Ovary (tissue), 9 donors: ENCODE data around the gene DNAJC27. TPM values are rescaled to one million over a fixed set of nuclear protein-coding genes. Genes with fewer than 3 reads are reported as not detected.

ENCODE experiments used
- DNase-seq, 5 donors: peaks; one replicate each; pipeline ENCODE4 v3.0.0-alpha.2; 2019 to 2020
- H3K27ac ChIP-seq, 2 donors: fragments of 200-600 bp; one replicate each; pipeline versions ENCODE4 v1.5.1 to v1.8.0; 2019 to 2022
- H3K27me3 ChIP-seq: fragments of 200-600 bp; one replicate; pipeline ENCODE4 v1.8.0; 2022
- H3K36me3 ChIP-seq: fragments of 200-600 bp; sonication (generic); one replicate; pipeline ENCODE4 v1.5.1; 2019
- H3K4me1 ChIP-seq: one replicate; pipeline ENCODE4 v1.8.1; 2013; ENCODE audit warnings: mild to moderate bottlenecking, moderate library complexity; ENCODE audit not compliant: insufficient read depth
- H3K4me3 ChIP-seq: fragments of 200-600 bp; sonication (generic); one replicate; pipeline ENCODE4 v1.5.1; 2017
- H3K9me3 ChIP-seq, 2 donors: fragments of 200-600 bp in 1 of 2; sonication (generic) in 1 of 2; one replicate each; pipeline versions ENCODE4 v1.5.1 to v1.8.1; 2013 to 2019; ENCODE audit warnings: mild to moderate bottlenecking in 1 of 2, moderate library complexity in 1 of 2
- CTCF ChIP-seq, 3 donors: fragments of 450-650 bp in 2 of 3; fragments of 200-600 bp in 1 of 3; IDR thresholded peaks; one replicate each; pipeline versions ENCODE4 v1.5.1 to v1.8.0; 2016 to 2022; ENCODE audit warnings: antibody characterized with exemption in 3 of 3, mild to moderate bottlenecking in 1 of 3
- EP300 ChIP-seq: sonication (generic); formaldehyde crosslinking; IDR thresholded peaks from one replicate; pipeline ENCODE4 v1.6.1; 2017; ENCODE audit warnings: antibody characterized with exemption
- POLR2A ChIP-seq: fragments of 450-650 bp; IDR thresholded peaks from one replicate; pipeline ENCODE4 v1.6.1; 2017; ENCODE audit warnings: antibody characterized with exemption, mild to moderate bottlenecking, moderate library complexity
- WGBS, 3 donors: extraction: QIAGEN DNeasy Blood & Tissue Kit in 1 of 3; methylation state at CpG; one replicate each; pipeline versions ENCODE4 v1.1.5 to v1.1.7; 2013 to 2017; 5-methylcytosine and 5-hydroxymethylcytosine counted together
- intact Hi-C, 4 donors: fragments of 100-400 bp; cut with DNase I; formaldehyde crosslinking; loops; one replicate each; pipeline versions ENCODE4 v1.11.0 to v1.15.1; 2022 to 2023
- polyA plus RNA-seq, 2 donors: library from polyadenylated mRNA; stranded (reverse); fragments of 200-250 nt in 1 of 2; fragments of 350-450 nt in 1 of 2; fragmentation: Illumina TruSeq in 1 of 2; extraction: RNeasy Lipid Tissue Mini Kit (QIAGEN cat#74804) in 1 of 2; gene quantifications; one replicate each; pipeline ENCODE4 v1.2.3, GENCODE V29; 2013 to 2014
- total RNA-seq, 7 donors: library from RNA; depleted of rRNA in 2 of 7; stranded (reverse); fragments of >200 nt in 2 of 7; fragmentation: NEBNext Ultra II Directional in 3 of 7; extraction: Animal tissue kit (Norgen Biotek cat#: 25700) in 3 of 7; gene quantifications; one replicate each; pipeline versions ENCODE4 v1.1.0 to v1.2.4, GENCODE V29; 2016 to 2023
- donor health status: DM: no; HTN: no; CAD: no; lungs with moderate emphysema.
- donor health status: DM: no; HTN: no; CAD: no.
- donor health status: Bipolar disorder and iron deficiency.
- donor health status: DM: yes; HTN: yes; CAD: no.
- donor health status: DM: no; HTN: no; CAD: no.
- donor health status: DM: yes; HTN: yes; CAD: no.

The DNAJC27 gene
- total and polyA plus RNA-seq, 9 donors: 6.0 to 17.6 (median 12.9) TPM

GRCh38 chr2:24947561-24948157, 24.1 kb downstream of the DNAJC27 start:
- TF ChIP-seq POLR2A (no peak), CTCF (IDR thresholded peaks at IDR 0.05) (no peak), EP300 (no peak)
- H3K4me1 ChIP-seq: no peaks in the 10 kb centered on the region
- H3K9me3 ChIP-seq: no peaks in the 10 kb centered on the region
- no peaks in the 10 kb centered on the region for H3K27me3 ChIP-seq
- intact Hi-C loops: no loop called here
- no peak overlapping the region for H3K4me3 ChIP-seq
- no peak for DNase-seq
- H3K27ac ChIP-seq: no peak overlapping the region
- 80 to 93% (median 90%) methylated on average over 3 of the region's 3 CpGs for WGBS, 3 donors
- H3K36me3 ChIP-seq: no peaks in the 10 kb centered on the region

- no peak overlapping the region for H3K4me3 ChIP-seq
- no peaks in the 10 kb centered on the region for H3K4me1 ChIP-seq
- no peaks in the 10 kb centered on the region for H3K9me3 ChIP-seq
- no peak for TF ChIP-seq EP300
- H3K36me3 ChIP-seq: no peaks in the 10 kb centered on the region
- H3K27ac ChIP-seq: no peak overlapping the region
- H3K27me3 ChIP-seq: no peaks in the 10 kb centered on the region
- WGBS, 3 donors: 92 to 95% (median 94%) methylated on average over 4 of the region's 4 CpGs
- DNase-seq: no peak
- intact Hi-C loops: no loop called here
Observed at GRCh38 chr2:24945907-24946306, 25.8 kb downstream of the DNAJC27 start.

GRCh38 chr2:24943427-24944053, 28.2 kb downstream of the DNAJC27 start:
- no peaks in the 10 kb centered on the region for H3K4me1 ChIP-seq
- 63 to 72% (median 71%) methylated on average over 7 of the region's 7 CpGs for WGBS, 3 donors

GRCh38 chr2:24939353-24939752, 32.4 kb downstream of the DNAJC27 start:
- Histone ChIP-seq H3K27me3 (no peaks in the 10 kb centered on the region), H3K4me1 (no peaks in the 10 kb centered on the region), H3K9me3 (no peaks in the 10 kb centered on the region), H3K36me3 (no peaks in the 10 kb centered on the region), H3K4me3 (no peak overlapping the region), H3K27ac (no peak overlapping the region)
- DNase-seq: no peak
- intact Hi-C loops: no loop called here
- 72 to 75% (median 73%) methylated on average over 6 of the region's 6 CpGs for WGBS, 3 donors
- no peak for TF ChIP-seq POLR2A
- TF ChIP-seq CTCF (IDR thresholded peaks at IDR 0.05): no peak
- no peak for TF ChIP-seq EP300

More at GRCh38 chr2:24943427-24944053, 28.2 kb downstream of the DNAJC27 start:
- Histone ChIP-seq H3K4me3 (no peak overlapping the region), H3K27me3 (no peaks in the 10 kb centered on the region), H3K27ac (no peak overlapping the region), H3K9me3 (no peaks in the 10 kb centered on the region), H3K36me3 (no peaks in the 10 kb centered on the region)
- no peak for DNase-seq
- intact Hi-C loops: no loop called here
- TF ChIP-seq CTCF (IDR thresholded peaks at IDR 0.05) (no peak), POLR2A (no peak), EP300 (no peak)

- H3K36me3 ChIP-seq: no peaks in the 10 kb centered on the region
- H3K4me3 ChIP-seq: no peak overlapping the region
- no peaks in the 10 kb centered on the region for H3K4me1 ChIP-seq
- DNase-seq: no peak
- 83 to 95% (median 89%) methylated on average over 2 of the region's 2 CpGs for WGBS, 3 donors
- intact Hi-C loops: no loop called here
- H3K9me3 ChIP-seq: no peaks in the 10 kb centered on the region
- H3K27ac ChIP-seq: no peak overlapping the region
- TF ChIP-seq EP300: no peak
- TF ChIP-seq CTCF (IDR thresholded peaks at IDR 0.05): no peak
- no peak for TF ChIP-seq POLR2A
- H3K27me3 ChIP-seq: no peaks in the 10 kb centered on the region
Observed at GRCh38 chr2:24937236-24937635, 34.5 kb downstream of the DNAJC27 start.
